Measurements from ENCODE around the gene RGR. TPM values are rescaled to one million over a fixed set of nuclear protein-coding genes. Genes with fewer than 3 reads are reported as not detected.

RGR gene
- total and polyA plus RNA-seq, 2 experiments from 2014 or later, result not detected

GRCh38 chr10:84214046-84214572 is 30.7 kb upstream of the RGR start:
- peak overlapping the region; percentile 59; the same call in 1 of the 2 replicates for H3K27ac Mint-ChIP-seq
- peaks cover 7% of the 10 kb centered on the region; the same call in 2 of the 3 replicates for H3K4me1 Mint-ChIP-seq
- H2AFZ ChIP-seq, result peak overlapping the region; percentile 85; the same call in 1 of the 2 replicates
- H3K79me2 ChIP-seq (replicated peaks; ENCODE audit: insufficient read depth), result no peaks in the 10 kb centered on the region
- H3K27me3 ChIP-seq (ENCODE audit: insufficient read depth), result no peaks in the 10 kb centered on the region
- H3K4me3 Mint-ChIP-seq, result no peak overlapping the region
- no peaks in the 10 kb centered on the region; the same call in 1 of the 3 replicates for H3K9me3 Mint-ChIP-seq
- H3K36me3 ChIP-seq (ENCODE audit: insufficient read depth), result no peaks in the 10 kb centered on the region
- H3K4me2 ChIP-seq, result no peak overlapping the region
- no peaks in the 10 kb centered on the region for H3K9me2 ChIP-seq (ENCODE audit: insufficient read depth)
- H3K27ac ChIP-seq (ENCODE audit: low read depth), result no peak overlapping the region
- H3K4me1 ChIP-seq (ENCODE audit: insufficient read depth), result no peaks in the 10 kb centered on the region
- no peaks in the 10 kb centered on the region for H3K27me3 Mint-ChIP-seq (ENCODE audit: insufficient read depth, low read depth, poor library complexity)
- H3K4me3 ChIP-seq, result no peak overlapping the region
- TF ChIP-seq STAT1 (IDR thresholded peaks at IDR 0.05; ENCODE audit: unreplicated experiment) (no peak), CTCF (conservative IDR thresholded peaks at IDR 0.05; ENCODE audit: low read depth in 2 of 2) (peak in 1 of 2 experiments; percentile 42; a peak in 3 of 4 replicates)
- H4K20me1 ChIP-seq (replicated peaks; ENCODE audit: insufficient read depth), result no peaks in the 10 kb centered on the region
- ATAC-seq (peak; percentile 82), DNase-seq (ENCODE audit: low spot score) (no peak)
- H3K36me3 Mint-ChIP-seq (ENCODE audit: low read depth), result no peaks in the 10 kb centered on the region
- no peaks in the 10 kb centered on the region for H3F3A ChIP-seq (replicated peaks; ENCODE audit: low read depth)

- H3K27ac Mint-ChIP-seq, result peak overlapping the region; percentile 59; the same call in 1 of the 2 replicates
- no peak for TF ChIP-seq EZH2 (IDR thresholded peaks at IDR 0.05; ENCODE audit: low read depth, unreplicated experiment)
- no peak for TF ChIP-seq ETS1 (IDR thresholded peaks at IDR 0.05)
- TF ChIP-seq JUNB (IDR thresholded peaks at IDR 0.05; ENCODE audit: unreplicated experiment), result no peak
- TF ChIP-seq CTCF (conservative IDR thresholded peaks at IDR 0.05; ENCODE audit: low read depth in 2 of 2), result peak; percentile 81 to 92
- TF ChIP-seq ZNF462 (CRISPR knock-in tag; IDR thresholded peaks at IDR 0.05), result no peak
- no peak for TF ChIP-seq EZH2phosphoT487 (IDR thresholded peaks at IDR 0.05; ENCODE audit: unreplicated experiment)
- no peak for TF ChIP-seq STAT1 (IDR thresholded peaks at IDR 0.05; ENCODE audit: unreplicated experiment)
- H3K27me3 ChIP-seq (ENCODE audit: insufficient read depth), result no peaks in the 10 kb centered on the region
Observed at GRCh38 chr10:84214612-84215235, 30.1 kb upstream of the RGR start.

More at GRCh38 chr10:84214612-84215235, 30.1 kb upstream of the RGR start:
- DNase-seq (ENCODE audit: low spot score), result peak; percentile 84
- H3F3A ChIP-seq (replicated peaks; ENCODE audit: low read depth), result no peaks in the 10 kb centered on the region
- H3K4me3 Mint-ChIP-seq, result no peak overlapping the region
- H3K27me3 Mint-ChIP-seq (ENCODE audit: insufficient read depth, low read depth, poor library complexity), result no peaks in the 10 kb centered on the region
- no peaks in the 10 kb centered on the region for H3K79me2 ChIP-seq (replicated peaks; ENCODE audit: insufficient read depth)
- H3K36me3 Mint-ChIP-seq (ENCODE audit: low read depth), result no peaks in the 10 kb centered on the region
- no peaks in the 10 kb centered on the region for H3K36me3 ChIP-seq (ENCODE audit: insufficient read depth)
- no peaks in the 10 kb centered on the region for H3K4me1 ChIP-seq (ENCODE audit: insufficient read depth)
- no peak overlapping the region for H3K27ac ChIP-seq (ENCODE audit: low read depth)
- peak; percentile 95 for ATAC-seq
- H3K4me1 Mint-ChIP-seq, result peaks cover 7% of the 10 kb centered on the region; the same call in 2 of the 3 replicates
- H3K9me2 ChIP-seq (ENCODE audit: insufficient read depth), result no peaks in the 10 kb centered on the region
- no peaks in the 10 kb centered on the region; the same call in 1 of the 3 replicates for H3K9me3 Mint-ChIP-seq
- no peak overlapping the region for H3K4me3 ChIP-seq
- H2AFZ ChIP-seq, result peak overlapping the region; percentile 85; the same call in 1 of the 2 replicates
- H3K4me2 ChIP-seq, result no peak overlapping the region
- H4K20me1 ChIP-seq (replicated peaks; ENCODE audit: insufficient read depth), result no peaks in the 10 kb centered on the region
